HepG2 (cell line): Measurements from ENCODE around the gene MSI2. TPM values are rescaled to one million over a fixed set of nuclear protein-coding genes. Genes with fewer than 3 reads are reported as not detected.

Source experiments
- AHR ChIP-seq: IDR thresholded peaks from 2 replicates; pipeline ENCODE4 v1.6.1; 2018; ENCODE audit warnings: missing genetic modification reagents, missing compliant biosample characterization
- KLF6 ChIP-seq: IDR thresholded peaks from 2 replicates; pipeline ENCODE4 v1.8.0; 2016; ENCODE audit warnings: missing biosample characterization, missing genetic modification reagents
- MATR3 ChIP-seq: sonication (generic); formaldehyde crosslinking; IDR thresholded peaks from 2 replicates; pipeline ENCODE4 v1.4.0; 2020; ENCODE audit warnings: missing genetic modification reagents
- MEF2D ChIP-seq: sonication (generic); formaldehyde crosslinking; IDR thresholded peaks from 2 replicates; pipeline ENCODE4 v1.5.1; 2020; ENCODE audit warnings: mild to moderate bottlenecking, missing genetic modification reagents
- POLR2G ChIP-seq: fragments of 200-400 bp; formaldehyde crosslinking; IDR thresholded peaks from 2 replicates; pipeline ENCODE4 v1.6.1; 2018; ENCODE audit warnings: mild to moderate bottlenecking, low read depth, low read length, moderate library complexity
- SOX13 ChIP-seq, 3 experiments: fragments of 450-650 bp in 1 of 3; sonication (generic) in 1 of 3; formaldehyde crosslinking in 1 of 3; IDR thresholded peaks in 2 of 3; conservative IDR thresholded peaks in 1 of 3; 2 replicates each; pipeline versions ENCODE4 v1.5.0 to v1.6.1; 2016 to 2020; ENCODE audit warnings: antibody characterized with exemption in 1 of 3, mild to moderate bottlenecking in 1 of 3, missing compliant biosample characterization in 1 of 3, missing genetic modification reagents in 1 of 3, moderate library complexity in 1 of 3
- ZFP36L1 ChIP-seq: sonication (generic); formaldehyde crosslinking; IDR thresholded peaks from 2 replicates; pipeline ENCODE4 v1.8.0; 2022; ENCODE audit warnings: mild to moderate bottlenecking, missing genetic modification reagents, moderate library complexity
- ZNF678 ChIP-seq: sonication (generic); formaldehyde crosslinking; IDR thresholded peaks from 2 replicates; pipeline ENCODE4 v1.4.0; 2020; ENCODE audit warnings: mild to moderate bottlenecking, missing genetic modification reagents
- ZNF777 ChIP-seq: sonication (generic); formaldehyde crosslinking; IDR thresholded peaks from 2 replicates; pipeline ENCODE4 v1.4.0; 2020; ENCODE audit warnings: missing genetic modification reagents
- ZSCAN21 ChIP-seq: sonication (generic); formaldehyde crosslinking; IDR thresholded peaks from 2 replicates; pipeline ENCODE4 v1.8.0; 2022; ENCODE audit warnings: mild to moderate bottlenecking, missing genetic modification reagents, moderate library complexity, borderline replicate concordance
- polyA plus RNA-seq, 8 experiments: library from polyadenylated mRNA; depleted of rRNA in 3 of 8; stranded (reverse) in 7 of 8; unstranded in 1 of 8; fragments of >200 nt; fragmentation: Illumina TruSeq in 4 of 8; extraction: Trizol in 4 of 8; gene quantifications; 2 replicates each; pipeline versions ENCODE4 v1.2.1 to v1.2.3, GENCODE V29; 2011 to 2016; ENCODE audit warnings: low read depth in 4 of 8, missing spikeins in 1 of 8, mixed read lengths in 1 of 8; ENCODE audit not compliant: insufficient read depth in 1 of 8
- total RNA-seq, 5 experiments: library from RNA; depleted of rRNA; stranded (reverse); fragments of >200 nt; fragmentation: Illumina TruSeq; extraction: Trizol; gene quantifications; 2 replicates each; pipeline ENCODE4 v1.2.3, GENCODE V29; 2016; ENCODE audit warnings: low read depth in 1 of 5
- TF ChIP-seq, protein P1 (sequence below), 2 experiments: IDR thresholded peaks; 2 replicates each; pipeline ENCODE4 v1.6.1; 2011 to 2012; ENCODE audit warnings: low read length in 2 of 2, borderline replicate concordance in 1 of 2, low read depth in 1 of 2, mild to moderate bottlenecking in 1 of 2, moderate library complexity in 1 of 2
- TF ChIP-seq, protein P2 (sequence below), 2 experiments: fragments of 450-650 bp in 1 of 2; sonication (generic) in 1 of 2; formaldehyde crosslinking in 1 of 2; IDR thresholded peaks; 2 replicates each; pipeline versions ENCODE4 v1.6.1 to v1.8.0; 2016 to 2022; ENCODE audit warnings: antibody characterized with exemption in 1 of 2, mild to moderate bottlenecking in 1 of 2, missing genetic modification reagents in 1 of 2
- TF ChIP-seq, protein P3 (sequence below): sonication (generic); formaldehyde crosslinking; IDR thresholded peaks from 2 replicates; pipeline ENCODE4 v1.4.0; 2020; ENCODE audit warnings: mild to moderate bottlenecking, missing genetic modification reagents

The MSI2 gene
- total and polyA plus RNA-seq, 2 of the 13 experiments (the other 11 are each of a cell fraction or from before 2014, with no cell fraction given) = 77.5 to 78.4 TPM

DNA sequence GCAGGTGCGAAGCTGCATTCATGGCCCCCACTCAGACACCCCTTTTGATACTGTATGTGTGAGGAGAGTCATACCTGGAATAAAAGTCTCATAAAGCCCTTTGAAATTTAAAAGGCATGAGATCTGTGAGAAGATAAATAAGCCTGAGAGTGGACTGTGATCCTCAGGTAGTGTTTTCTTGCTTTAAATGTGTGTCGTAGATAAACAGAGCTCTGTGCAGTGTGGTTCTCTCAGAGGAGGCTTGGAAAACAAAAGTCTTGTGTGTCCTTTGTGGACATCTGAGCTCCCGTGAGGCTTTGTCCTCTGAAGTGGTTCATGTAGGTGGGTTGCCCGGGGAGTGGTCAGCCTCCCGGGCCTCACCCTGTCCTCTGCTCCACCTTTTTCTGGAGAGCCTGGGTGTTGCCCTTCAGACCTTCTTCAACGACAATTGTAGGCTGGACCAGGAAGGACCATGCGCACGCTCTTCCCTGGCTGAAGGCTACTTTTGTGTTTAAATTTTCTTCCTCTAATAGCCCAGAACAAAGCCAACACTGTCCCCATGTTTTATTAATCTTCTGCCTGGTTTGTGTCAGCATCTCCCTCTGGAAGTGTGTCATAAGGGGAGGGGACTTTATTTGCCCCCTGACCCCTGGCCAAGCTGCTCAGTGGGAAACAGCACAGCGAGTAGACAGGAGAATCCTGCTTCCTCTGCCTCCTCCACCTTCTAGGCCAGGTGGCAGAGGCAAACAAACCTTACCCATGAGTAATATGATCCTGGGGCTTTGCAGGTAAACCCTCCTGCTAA lies 151.2 kb downstream of the MSI2 start (continued):
- TF ChIP-seq ZFP36L1 (CRISPR knock-in tag) (no peak), MATR3 (CRISPR knock-in tag) (no peak), MEF2D (CRISPR knock-in tag) (0 out of 2 replicates have a peak, but pooled peaks have one; percentile 72), POLR2G (peak; percentile 78), KLF6 (0 out of 2 replicates have a peak, but pooled peaks have one; percentile 47), SOX13 (IDR thresholded peaks at IDR 0.05) (peak; percentile 98), SOX13 (CRISPR knock-in tag; conservative IDR thresholded peaks at IDR 0.05 in 1 of 2, IDR thresholded peaks at IDR 0.05 in 1 of 2) (peak in 1 of 2 experiments; percentile 98; a peak in 2 of 4 replicates), ZNF777 (CRISPR knock-in tag) (peak; percentile 27; the same call in 1 of the 2 replicates), ZSCAN21 (CRISPR knock-in tag) (peak; percentile 76), ZNF678 (no peak), AHR (CRISPR knock-in tag) (no peak)
- TF ChIP-seq, protein P1, sequence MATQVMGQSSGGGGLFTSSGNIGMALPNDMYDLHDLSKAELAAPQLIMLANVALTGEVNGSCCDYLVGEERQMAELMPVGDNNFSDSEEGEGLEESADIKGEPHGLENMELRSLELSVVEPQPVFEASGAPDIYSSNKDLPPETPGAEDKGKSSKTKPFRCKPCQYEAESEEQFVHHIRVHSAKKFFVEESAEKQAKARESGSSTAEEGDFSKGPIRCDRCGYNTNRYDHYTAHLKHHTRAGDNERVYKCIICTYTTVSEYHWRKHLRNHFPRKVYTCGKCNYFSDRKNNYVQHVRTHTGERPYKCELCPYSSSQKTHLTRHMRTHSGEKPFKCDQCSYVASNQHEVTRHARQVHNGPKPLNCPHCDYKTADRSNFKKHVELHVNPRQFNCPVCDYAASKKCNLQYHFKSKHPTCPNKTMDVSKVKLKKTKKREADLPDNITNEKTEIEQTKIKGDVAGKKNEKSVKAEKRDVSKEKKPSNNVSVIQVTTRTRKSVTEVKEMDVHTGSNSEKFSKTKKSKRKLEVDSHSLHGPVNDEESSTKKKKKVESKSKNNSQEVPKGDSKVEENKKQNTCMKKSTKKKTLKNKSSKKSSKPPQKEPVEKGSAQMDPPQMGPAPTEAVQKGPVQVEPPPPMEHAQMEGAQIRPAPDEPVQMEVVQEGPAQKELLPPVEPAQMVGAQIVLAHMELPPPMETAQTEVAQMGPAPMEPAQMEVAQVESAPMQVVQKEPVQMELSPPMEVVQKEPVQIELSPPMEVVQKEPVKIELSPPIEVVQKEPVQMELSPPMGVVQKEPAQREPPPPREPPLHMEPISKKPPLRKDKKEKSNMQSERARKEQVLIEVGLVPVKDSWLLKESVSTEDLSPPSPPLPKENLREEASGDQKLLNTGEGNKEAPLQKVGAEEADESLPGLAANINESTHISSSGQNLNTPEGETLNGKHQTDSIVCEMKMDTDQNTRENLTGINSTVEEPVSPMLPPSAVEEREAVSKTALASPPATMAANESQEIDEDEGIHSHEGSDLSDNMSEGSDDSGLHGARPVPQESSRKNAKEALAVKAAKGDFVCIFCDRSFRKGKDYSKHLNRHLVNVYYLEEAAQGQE (IDR thresholded peaks at IDR 0.05; ENCODE audit: borderline replicate concordance in 1 of 2, low read depth in 1 of 2, low read length in 2 of 2) = peak in 1 of 2 experiments; percentile 6; a peak in 1 of 4 replicates
- TF ChIP-seq, protein P2, sequence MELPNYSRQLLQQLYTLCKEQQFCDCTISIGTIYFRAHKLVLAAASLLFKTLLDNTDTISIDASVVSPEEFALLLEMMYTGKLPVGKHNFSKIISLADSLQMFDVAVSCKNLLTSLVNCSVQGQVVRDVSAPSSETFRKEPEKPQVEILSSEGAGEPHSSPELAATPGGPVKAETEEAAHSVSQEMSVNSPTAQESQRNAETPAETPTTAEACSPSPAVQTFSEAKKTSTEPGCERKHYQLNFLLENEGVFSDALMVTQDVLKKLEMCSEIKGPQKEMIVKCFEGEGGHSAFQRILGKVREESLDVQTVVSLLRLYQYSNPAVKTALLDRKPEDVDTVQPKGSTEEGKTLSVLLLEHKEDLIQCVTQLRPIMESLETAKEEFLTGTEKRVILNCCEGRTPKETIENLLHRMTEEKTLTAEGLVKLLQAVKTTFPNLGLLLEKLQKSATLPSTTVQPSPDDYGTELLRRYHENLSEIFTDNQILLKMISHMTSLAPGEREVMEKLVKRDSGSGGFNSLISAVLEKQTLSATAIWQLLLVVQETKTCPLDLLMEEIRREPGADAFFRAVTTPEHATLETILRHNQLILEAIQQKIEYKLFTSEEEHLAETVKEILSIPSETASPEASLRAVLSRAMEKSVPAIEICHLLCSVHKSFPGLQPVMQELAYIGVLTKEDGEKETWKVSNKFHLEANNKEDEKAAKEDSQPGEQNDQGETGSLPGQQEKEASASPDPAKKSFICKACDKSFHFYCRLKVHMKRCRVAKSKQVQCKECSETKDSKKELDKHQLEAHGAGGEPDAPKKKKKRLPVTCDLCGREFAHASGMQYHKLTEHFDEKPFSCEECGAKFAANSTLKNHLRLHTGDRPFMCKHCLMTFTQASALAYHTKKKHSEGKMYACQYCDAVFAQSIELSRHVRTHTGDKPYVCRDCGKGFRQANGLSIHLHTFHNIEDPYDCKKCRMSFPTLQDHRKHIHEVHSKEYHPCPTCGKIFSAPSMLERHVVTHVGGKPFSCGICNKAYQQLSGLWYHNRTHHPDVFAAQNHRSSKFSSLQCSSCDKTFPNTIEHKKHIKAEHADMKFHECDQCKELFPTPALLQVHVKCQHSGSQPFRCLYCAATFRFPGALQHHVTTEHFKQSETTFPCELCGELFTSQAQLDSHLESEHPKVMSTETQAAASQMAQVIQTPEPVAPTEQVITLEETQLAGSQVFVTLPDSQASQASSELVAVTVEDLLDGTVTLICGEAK (IDR thresholded peaks at IDR 0.05) = no peak
- TF ChIP-seq, protein P2 (CRISPR knock-in tag; IDR thresholded peaks at IDR 0.05) = no peak
- TF ChIP-seq, protein P3, sequence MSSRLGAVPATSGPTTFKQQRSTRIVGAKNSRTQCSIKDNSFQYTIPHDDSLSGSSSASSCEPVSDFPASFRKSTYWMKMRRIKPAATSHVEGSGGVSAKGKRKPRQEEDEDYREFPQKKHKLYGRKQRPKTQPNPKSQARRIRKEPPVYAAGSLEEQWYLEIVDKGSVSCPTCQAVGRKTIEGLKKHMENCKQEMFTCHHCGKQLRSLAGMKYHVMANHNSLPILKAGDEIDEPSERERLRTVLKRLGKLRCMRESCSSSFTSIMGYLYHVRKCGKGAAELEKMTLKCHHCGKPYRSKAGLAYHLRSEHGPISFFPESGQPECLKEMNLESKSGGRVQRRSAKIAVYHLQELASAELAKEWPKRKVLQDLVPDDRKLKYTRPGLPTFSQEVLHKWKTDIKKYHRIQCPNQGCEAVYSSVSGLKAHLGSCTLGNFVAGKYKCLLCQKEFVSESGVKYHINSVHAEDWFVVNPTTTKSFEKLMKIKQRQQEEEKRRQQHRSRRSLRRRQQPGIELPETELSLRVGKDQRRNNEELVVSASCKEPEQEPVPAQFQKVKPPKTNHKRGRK (CRISPR knock-in tag) = no peak
